Prostate gland (tissue), 2 donors: Measurements from ENCODE around the gene CENPK.

Source experiments
- POLR2A ChIP-seq: fragments of 450-650 bp; IDR thresholded peaks from one replicate; pipeline ENCODE4 v1.6.1; 2016; ENCODE audit warnings: antibody characterized with exemption, mild to moderate bottlenecking
- TF ChIP-seq, protein P1 (sequence below), 4 experiments: fragments of 200-600 bp in 2 of 4; fragments of 450-650 bp in 2 of 4; sonication (generic) in 2 of 4; IDR thresholded peaks; 1 replicate in 3 of 4; 2 replicates in 1 of 4; pipeline ENCODE4 v1.5.1; 2016 to 2019; ENCODE audit warnings: antibody characterized with exemption in 4 of 4, mild to moderate bottlenecking in 2 of 4, moderate library complexity in 2 of 4

DNA sequence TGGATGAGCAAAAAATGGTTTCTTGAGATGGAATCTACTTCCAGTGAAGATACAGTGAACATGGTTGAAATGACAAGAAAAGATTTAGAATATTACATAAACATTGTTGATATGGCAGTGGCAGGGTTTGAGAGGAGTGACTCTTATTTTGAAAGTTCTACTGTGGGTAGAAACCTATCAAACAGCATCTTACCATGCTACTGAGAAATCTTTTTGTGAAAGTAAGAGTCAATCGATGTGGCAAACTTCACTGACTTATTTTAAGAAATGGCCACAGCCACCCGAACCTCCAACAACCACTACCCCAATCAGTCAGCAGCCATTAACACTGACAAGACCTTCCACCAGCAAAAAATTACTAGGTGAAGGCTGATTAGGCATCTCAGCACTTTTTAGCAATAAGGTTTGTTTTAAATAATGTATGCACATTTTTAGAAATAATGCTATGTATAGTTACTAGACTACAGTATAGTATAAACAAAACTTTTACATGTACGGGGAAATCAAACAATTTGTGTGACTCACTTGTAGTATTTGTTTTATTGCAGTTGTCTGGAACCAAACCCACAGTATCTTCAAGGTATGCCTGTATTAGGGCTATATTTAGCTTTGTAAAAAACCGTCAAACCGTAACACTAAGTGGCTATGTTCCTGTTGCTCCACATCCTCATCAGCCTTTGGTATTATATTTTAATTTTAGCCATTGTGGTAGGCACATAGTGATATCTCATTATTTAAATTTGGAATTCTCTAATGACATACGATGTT lies 50.6 kb downstream of the CENPK start:
- TF ChIP-seq POLR2A: no peak
- TF ChIP-seq, protein P1, sequence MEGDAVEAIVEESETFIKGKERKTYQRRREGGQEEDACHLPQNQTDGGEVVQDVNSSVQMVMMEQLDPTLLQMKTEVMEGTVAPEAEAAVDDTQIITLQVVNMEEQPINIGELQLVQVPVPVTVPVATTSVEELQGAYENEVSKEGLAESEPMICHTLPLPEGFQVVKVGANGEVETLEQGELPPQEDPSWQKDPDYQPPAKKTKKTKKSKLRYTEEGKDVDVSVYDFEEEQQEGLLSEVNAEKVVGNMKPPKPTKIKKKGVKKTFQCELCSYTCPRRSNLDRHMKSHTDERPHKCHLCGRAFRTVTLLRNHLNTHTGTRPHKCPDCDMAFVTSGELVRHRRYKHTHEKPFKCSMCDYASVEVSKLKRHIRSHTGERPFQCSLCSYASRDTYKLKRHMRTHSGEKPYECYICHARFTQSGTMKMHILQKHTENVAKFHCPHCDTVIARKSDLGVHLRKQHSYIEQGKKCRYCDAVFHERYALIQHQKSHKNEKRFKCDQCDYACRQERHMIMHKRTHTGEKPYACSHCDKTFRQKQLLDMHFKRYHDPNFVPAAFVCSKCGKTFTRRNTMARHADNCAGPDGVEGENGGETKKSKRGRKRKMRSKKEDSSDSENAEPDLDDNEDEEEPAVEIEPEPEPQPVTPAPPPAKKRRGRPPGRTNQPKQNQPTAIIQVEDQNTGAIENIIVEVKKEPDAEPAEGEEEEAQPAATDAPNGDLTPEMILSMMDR (IDR thresholded peaks at IDR 0.05): no peak
